Endodermal cell (in vitro differentiated cells): ENCODE results near the gene ALX4. TPM values are rescaled to one million over a fixed set of nuclear protein-coding genes. Genes with fewer than 3 reads are reported as not detected.

Source experiments
- DNase-seq: peaks from one replicate; pipeline ENCODE4 v3.0.0-alpha.2; 2017
- H3K27ac ChIP-seq: 2 replicates; pipeline ENCODE4 v1.5.1; 2013; ENCODE audit warnings: mild to moderate bottlenecking, low read depth, low read length, moderate library complexity
- H3K27me3 ChIP-seq: 2 replicates; pipeline ENCODE4 v1.6.1; 2013; ENCODE audit warnings: mild to moderate bottlenecking, low read length, moderate library complexity; ENCODE audit not compliant: insufficient read depth, control insufficient read depth, poor library complexity, severe bottlenecking
- H3K36me3 ChIP-seq: 2 replicates; pipeline ENCODE4 v1.7.0; 2013; ENCODE audit warnings: mild to moderate bottlenecking, low read length, moderate library complexity; ENCODE audit not compliant: control insufficient read depth, insufficient read depth
- H3K4me1 ChIP-seq: one replicate; pipeline ENCODE4 v1.7.0; 2013; ENCODE audit warnings: low read length; ENCODE audit not compliant: control insufficient read depth, insufficient read depth
- H3K4me3 ChIP-seq: 2 replicates; pipeline ENCODE4 v1.5.1; 2013; ENCODE audit warnings: mild to moderate bottlenecking, low read length, moderate library complexity
- H3K9ac ChIP-seq: 2 replicates; pipeline ENCODE4 v1.6.1; 2013; ENCODE audit warnings: mild to moderate bottlenecking, low read length, moderate library complexity; ENCODE audit not compliant: poor library complexity, severe bottlenecking; ENCODE audit errors: extremely low read depth
- H3K9me3 ChIP-seq: 2 replicates; pipeline ENCODE4 v1.6.1; 2013; ENCODE audit warnings: mild to moderate bottlenecking, low read length, moderate library complexity; ENCODE audit not compliant: control insufficient read depth
- H3K27ac Mint-ChIP-seq: 2 replicates; pipeline ENCODE4 v1.8.0; 2020; ENCODE audit warnings: mixed read lengths
- H3K27me3 Mint-ChIP-seq: 2 replicates; pipeline ENCODE4 v1.8.0; 2021; ENCODE audit warnings: mild to moderate bottlenecking, mixed read lengths; ENCODE audit not compliant: insufficient read depth
- H3K36me3 Mint-ChIP-seq: 2 replicates; pipeline ENCODE4 v1.8.0; 2020; ENCODE audit warnings: low read depth, mixed read lengths
- H3K4me1 Mint-ChIP-seq: 2 replicates; pipeline ENCODE4 v1.8.0; 2020; ENCODE audit warnings: mixed read lengths
- H3K4me3 Mint-ChIP-seq: 2 replicates; pipeline ENCODE4 v1.8.0; 2020; ENCODE audit warnings: mild to moderate bottlenecking, moderate library complexity, mixed read lengths
- H3K9me3 Mint-ChIP-seq: 2 replicates; pipeline ENCODE4 v1.8.0; 2020; ENCODE audit warnings: mild to moderate bottlenecking, mixed read lengths
- WGBS, 2 experiments: methylation state at CpG; one replicate each; pipeline versions ENCODE4 v1.1.5 to v1.1.7; 2013; ENCODE audit warnings: missing lambda C conversion rate in 2 of 2, mixed read lengths in 1 of 2; ENCODE audit not compliant: insufficient coverage in 1 of 2, insufficient read length in 1 of 2; 5-methylcytosine and 5-hydroxymethylcytosine counted together
- total RNA-seq, 2 donors: library from RNA; stranded (reverse); fragmentation: NEBNext Ultra II Directional in 1 of 2; extraction: Animal tissue kit (Norgen Biotek cat#: 25700) in 1 of 2; gene quantifications; 2 replicates in 1 of 2; 3 replicates in 1 of 2; pipeline ENCODE4 v1.2.1, GENCODE V29; 2021
- TF ChIP-seq, protein P1 (sequence below): fragments of 200-600 bp; sonication (generic); conservative IDR thresholded peaks from 2 replicates; pipeline ENCODE4 v1.5.0; 2021; ENCODE audit warnings: antibody characterized with exemption, mild to moderate bottlenecking

The ALX4 gene
- total RNA-seq, 2 donors from 2014 or later = not detected

DNA sequence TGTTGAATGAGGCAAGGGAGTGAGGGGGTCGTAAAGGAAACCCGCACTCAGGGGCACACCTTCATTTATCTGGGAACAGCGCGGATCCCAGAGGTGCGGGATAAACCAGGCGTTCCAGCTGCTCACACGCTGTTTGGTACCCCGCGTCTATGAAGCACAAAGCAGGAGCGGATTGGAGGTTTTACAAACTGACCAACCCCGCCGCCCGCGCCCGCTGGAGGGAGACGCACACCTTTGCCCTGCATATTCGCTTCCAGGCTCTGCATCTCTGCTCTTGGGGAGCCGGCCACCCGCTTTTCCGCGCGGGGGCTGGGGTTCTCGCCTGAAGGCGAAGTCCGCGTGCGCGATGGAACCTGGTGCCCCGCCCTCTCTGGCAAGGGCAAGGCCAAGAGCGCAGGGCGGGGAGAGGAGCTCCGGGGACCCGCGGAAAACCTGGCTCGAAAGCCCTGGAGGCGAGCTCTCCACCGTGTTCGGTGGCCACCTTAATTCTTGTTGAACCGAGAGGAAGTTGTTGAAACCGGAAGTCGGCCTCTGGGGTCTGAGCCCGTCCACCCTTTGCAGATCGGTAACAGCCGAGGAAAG is 6.8 kb upstream of the ALX4 start:
- WGBS, 2 experiments = 2 to 3% methylated on average over 19 to 44 of the region's 44 CpGs
- H3K27me3 ChIP-seq = peaks cover 100% of the 10 kb centered on the region
- Mint-ChIP-seq H3K27ac (no peak overlapping the region), H3K4me3 (peak overlapping the region; percentile 51), H3K9me3 (no peaks in the 10 kb centered on the region), H3K4me1 (peaks cover 4% of the 10 kb centered on the region), H3K36me3 (no peaks in the 10 kb centered on the region), H3K27me3 (peaks cover 100% of the 10 kb centered on the region)
- no peak overlapping the region for H3K9ac ChIP-seq
- no peaks in the 10 kb centered on the region for H3K4me1 ChIP-seq
- no peaks in the 10 kb centered on the region for H3K9me3 ChIP-seq
- H3K4me3 ChIP-seq = peak overlapping the region; percentile 75
- TF ChIP-seq, protein P1, sequence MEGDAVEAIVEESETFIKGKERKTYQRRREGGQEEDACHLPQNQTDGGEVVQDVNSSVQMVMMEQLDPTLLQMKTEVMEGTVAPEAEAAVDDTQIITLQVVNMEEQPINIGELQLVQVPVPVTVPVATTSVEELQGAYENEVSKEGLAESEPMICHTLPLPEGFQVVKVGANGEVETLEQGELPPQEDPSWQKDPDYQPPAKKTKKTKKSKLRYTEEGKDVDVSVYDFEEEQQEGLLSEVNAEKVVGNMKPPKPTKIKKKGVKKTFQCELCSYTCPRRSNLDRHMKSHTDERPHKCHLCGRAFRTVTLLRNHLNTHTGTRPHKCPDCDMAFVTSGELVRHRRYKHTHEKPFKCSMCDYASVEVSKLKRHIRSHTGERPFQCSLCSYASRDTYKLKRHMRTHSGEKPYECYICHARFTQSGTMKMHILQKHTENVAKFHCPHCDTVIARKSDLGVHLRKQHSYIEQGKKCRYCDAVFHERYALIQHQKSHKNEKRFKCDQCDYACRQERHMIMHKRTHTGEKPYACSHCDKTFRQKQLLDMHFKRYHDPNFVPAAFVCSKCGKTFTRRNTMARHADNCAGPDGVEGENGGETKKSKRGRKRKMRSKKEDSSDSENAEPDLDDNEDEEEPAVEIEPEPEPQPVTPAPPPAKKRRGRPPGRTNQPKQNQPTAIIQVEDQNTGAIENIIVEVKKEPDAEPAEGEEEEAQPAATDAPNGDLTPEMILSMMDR = peak; percentile 46
- peak; percentile 82 for DNase-seq
- H3K27ac ChIP-seq = no peak overlapping the region
- H3K36me3 ChIP-seq = no peaks in the 10 kb centered on the region

DNA sequence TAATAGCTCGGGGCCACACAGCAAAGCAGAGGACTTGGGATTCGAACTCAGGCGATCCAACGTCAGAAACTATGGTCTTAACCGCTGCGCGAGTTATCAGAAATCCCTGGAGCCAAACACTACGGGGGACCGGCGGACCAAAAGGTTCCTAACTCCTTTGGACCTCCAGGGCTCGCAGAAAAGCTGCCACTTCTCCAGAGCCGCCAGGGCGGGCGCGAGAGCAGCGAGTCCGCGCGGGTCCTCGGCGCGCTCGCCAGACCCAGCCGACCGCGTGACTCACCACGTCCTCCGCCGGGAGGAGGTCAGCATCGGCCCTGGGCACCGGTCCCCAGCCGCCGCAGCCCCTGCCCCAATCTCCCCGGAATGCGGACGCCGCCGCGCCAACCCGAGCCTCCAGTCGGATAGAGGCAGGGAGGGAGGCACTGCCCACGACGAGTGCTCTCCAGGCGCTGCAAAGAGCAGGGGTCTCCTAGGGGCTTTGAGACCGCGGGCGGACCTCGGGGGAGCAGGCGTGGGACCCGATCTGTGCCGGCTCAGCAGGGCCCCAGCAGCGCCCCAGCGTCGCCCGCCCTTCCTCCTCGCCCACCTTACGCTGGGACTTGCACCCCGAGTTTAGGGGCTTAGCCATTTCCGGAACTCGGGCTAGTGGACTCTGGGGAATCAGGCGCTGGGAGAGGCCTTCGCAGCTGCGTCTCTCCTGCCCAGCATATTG is 6.2 kb upstream of the ALX4 start:
- H3K4me1 Mint-ChIP-seq = peaks cover 4% of the 10 kb centered on the region
- H3K4me3 Mint-ChIP-seq = peak overlapping the region; percentile 51
- peaks cover 100% of the 10 kb centered on the region for H3K27me3 Mint-ChIP-seq

DNA sequence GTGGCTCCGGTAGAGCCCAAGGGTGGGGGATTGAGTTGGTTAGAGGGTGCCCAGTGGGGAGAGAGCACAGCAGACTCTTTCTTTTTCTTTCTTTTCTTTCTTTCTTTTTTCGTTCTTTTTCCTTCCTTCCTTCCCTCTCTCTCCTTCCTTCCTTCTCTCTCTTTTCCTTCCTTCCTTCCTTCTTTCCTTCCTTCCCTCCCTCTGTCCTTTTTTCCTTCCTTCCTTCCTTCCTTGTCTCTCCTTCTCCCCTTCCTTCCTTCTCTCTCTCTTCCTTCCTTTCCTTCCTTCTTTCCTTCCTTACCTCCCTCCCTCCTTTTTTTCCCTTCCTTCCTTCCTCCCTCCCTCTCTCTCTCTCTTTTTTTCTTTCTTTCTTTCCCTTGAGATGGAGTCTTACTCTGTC is 4.8 kb upstream of the ALX4 start:
- TF ChIP-seq, protein P1 = no peak
- Mint-ChIP-seq H3K4me3 (no peak overlapping the region), H3K4me1 (peaks cover 6% of the 10 kb centered on the region), H3K27me3 (peaks cover 100% of the 10 kb centered on the region), H3K9me3 (no peaks in the 10 kb centered on the region), H3K36me3 (no peaks in the 10 kb centered on the region), H3K27ac (no peak overlapping the region)
- no peak overlapping the region for H3K27ac ChIP-seq
- whole genome bisulfite sequencing, 2 experiments = 33 to 39% methylated on average over 1 to 2 of the region's 2 CpGs
- H3K9me3 ChIP-seq = no peaks in the 10 kb centered on the region
- H3K4me3 ChIP-seq = no peak overlapping the region
- no peaks in the 10 kb centered on the region for H3K36me3 ChIP-seq
- no peak for DNase-seq
- H3K9ac ChIP-seq = no peak overlapping the region
- H3K27me3 ChIP-seq = peaks cover 100% of the 10 kb centered on the region
- no peaks in the 10 kb centered on the region for H3K4me1 ChIP-seq

More for the DNA sequence above, 6.2 kb upstream of the ALX4 start:
- H3K27ac ChIP-seq = no peak overlapping the region
- no peaks in the 10 kb centered on the region for H3K36me3 ChIP-seq
- no peak overlapping the region for H3K9ac ChIP-seq
- no peaks in the 10 kb centered on the region for H3K9me3 ChIP-seq
- H3K4me3 ChIP-seq = peak overlapping the region; percentile 75
- TF ChIP-seq, protein P1 = peak; percentile 31
- no peaks in the 10 kb centered on the region for H3K4me1 ChIP-seq
- no peaks in the 10 kb centered on the region for H3K36me3 Mint-ChIP-seq
- H3K9me3 Mint-ChIP-seq = no peaks in the 10 kb centered on the region
- DNase-seq = peak; percentile 78
- H3K27me3 ChIP-seq = peaks cover 100% of the 10 kb centered on the region
- 2% methylated on average over 26 to 63 of the region's 63 CpGs for WGBS, 2 experiments
- H3K27ac Mint-ChIP-seq = no peak overlapping the region
